SK-N-SH treated with all-trans-retinoic acid at 6 μM for 48 hours (cell line): ENCODE measurements around the gene LRRC4.

Experiments
- ATAC-seq: fragments of 200-7000 bp; cut with Tn5 transposase; 3 replicates; pipeline ENCODE4 v1.9.1; 2020; ENCODE audit warnings: mild to moderate bottlenecking, moderate library complexity
- ARNTL ChIP-seq: fragments of 450-650 bp; formaldehyde crosslinking; IDR thresholded peaks from 2 replicates; pipeline ENCODE4 v1.5.0; 2020; ENCODE audit warnings: low read depth, mild to moderate bottlenecking, moderate library complexity, borderline replicate concordance
- BACH2 ChIP-seq: fragments of 250-450 bp; sonication (Bioruptor Pico); IDR thresholded peaks from 2 replicates; pipeline ENCODE4 v1.9.0; 2021; ENCODE audit warnings: mild to moderate bottlenecking, borderline replicate concordance
- CREB5 ChIP-seq: fragments of 250-450 bp; sonication (Bioruptor Pico); IDR thresholded peaks from 2 replicates; pipeline ENCODE4 v1.5.1; 2020; ENCODE audit warnings: low read depth, mild to moderate bottlenecking, moderate library complexity
- CSDC2 ChIP-seq: fragments of 250-450 bp; sonication (Bioruptor Pico); IDR thresholded peaks from 2 replicates; pipeline ENCODE4 v1.5.0; 2020; ENCODE audit warnings: mild to moderate bottlenecking, moderate library complexity
- CSRNP3 ChIP-seq: fragments of 250-450 bp; sonication (Bioruptor Pico); IDR thresholded peaks from 2 replicates; pipeline ENCODE4 v1.5.1; 2021; ENCODE audit warnings: mild to moderate bottlenecking, moderate library complexity
- ESRRG ChIP-seq: fragments of 250-450 bp; sonication (Bioruptor Pico); IDR thresholded peaks from 2 replicates; pipeline ENCODE4 v1.6.1; 2021; ENCODE audit warnings: mild to moderate bottlenecking
- GLIS3 ChIP-seq: fragments of 250-450 bp; sonication (Bioruptor Pico); IDR thresholded peaks from 2 replicates; pipeline ENCODE4 v1.5.0; 2020; ENCODE audit warnings: mild to moderate bottlenecking, moderate library complexity
- ISL1 ChIP-seq: fragments of 250-450 bp; sonication (Bioruptor Pico); IDR thresholded peaks from 2 replicates; pipeline ENCODE4 v2.1.2; 2022; ENCODE audit warnings: mild to moderate bottlenecking, moderate library complexity
- OSR1 ChIP-seq: fragments of 250-450 bp; sonication (Bioruptor Pico); IDR thresholded peaks from 2 replicates; pipeline ENCODE4 v1.8.0; 2022; ENCODE audit warnings: moderate library complexity, mild to moderate bottlenecking, inconsistent platforms
- POU6F1 ChIP-seq: fragments of 250-450 bp; sonication (Bioruptor Pico); IDR thresholded peaks from 2 replicates; pipeline ENCODE4 v1.8.0; 2021; ENCODE audit warnings: low read depth, mild to moderate bottlenecking, moderate library complexity, borderline replicate concordance
- PPARA ChIP-seq: fragments of 250-450 bp; sonication (Bioruptor Pico); IDR thresholded peaks from 2 replicates; pipeline ENCODE4 v1.5.0; 2020; ENCODE audit warnings: mild to moderate bottlenecking, borderline replicate concordance
- SNAI2 ChIP-seq: fragments of 250-450 bp; sonication (Bioruptor Pico); IDR thresholded peaks from 2 replicates; pipeline ENCODE4 v1.5.0; 2020; ENCODE audit warnings: mild to moderate bottlenecking, moderate library complexity
- TCF4 ChIP-seq: fragments of 250-450 bp; sonication (Bioruptor Pico); IDR thresholded peaks from 2 replicates; pipeline ENCODE4 v1.8.0; 2021; ENCODE audit warnings: mild to moderate bottlenecking, moderate library complexity, borderline replicate concordance
- TOX ChIP-seq: fragments of 250-450 bp; sonication (Bioruptor Pico); IDR thresholded peaks from 2 replicates; pipeline ENCODE4 v1.8.0; 2021; ENCODE audit warnings: mild to moderate bottlenecking, moderate library complexity, borderline replicate concordance
- TSHZ2 ChIP-seq: fragments of 250-450 bp; sonication (Bioruptor Pico); IDR thresholded peaks from 2 replicates; pipeline ENCODE4 v1.5.0; 2020; ENCODE audit warnings: mild to moderate bottlenecking, moderate library complexity
- ZC3H10 ChIP-seq: fragments of 250-450 bp; sonication (Bioruptor Pico); IDR thresholded peaks from 2 replicates; pipeline ENCODE4 v1.5.1; 2021; ENCODE audit warnings: mild to moderate bottlenecking, moderate library complexity
- ZFP3 ChIP-seq: fragments of 250-450 bp; sonication (Bioruptor Pico); IDR thresholded peaks from 2 replicates; pipeline ENCODE4 v1.5.0; 2020; ENCODE audit warnings: mild to moderate bottlenecking, moderate library complexity
- ZFP30 ChIP-seq: fragments of 450-650 bp; formaldehyde crosslinking; IDR thresholded peaks from 2 replicates; pipeline ENCODE4 v1.5.0; 2022; ENCODE audit warnings: mild to moderate bottlenecking, moderate library complexity
- ZNF565 ChIP-seq: fragments of 450-650 bp; formaldehyde crosslinking; conservative IDR thresholded peaks from 2 replicates; pipeline ENCODE4 v1.5.0; 2020; ENCODE audit warnings: low read depth, mild to moderate bottlenecking, moderate library complexity
- ZNF70 ChIP-seq: fragments of 450-650 bp; formaldehyde crosslinking; IDR thresholded peaks from 2 replicates; pipeline ENCODE4 v1.5.0; 2020; ENCODE audit warnings: mild to moderate bottlenecking, moderate library complexity
- ZNF8 ChIP-seq: fragments of 450-650 bp; formaldehyde crosslinking; IDR thresholded peaks from 2 replicates; pipeline ENCODE4 v1.5.0; 2020; ENCODE audit warnings: mild to moderate bottlenecking, moderate library complexity

The LRRC4 gene

GRCh38 chr7:128005759-128006159 lies 25.5 kb downstream of the LRRC4 start:
- TF ChIP-seq POU6F1 (CRISPR knock-in tag) (no peak), ZFP3 (CRISPR knock-in tag) (no peak), TSHZ2 (no peak), ZC3H10 (CRISPR knock-in tag) (no peak)
- no peak for ATAC-seq

GRCh38 chr7:128005117-128005516 lies 26.1 kb downstream of the LRRC4 start:
- no peak for ATAC-seq
- TF ChIP-seq ZC3H10 (CRISPR knock-in tag) (no peak), ZNF565 (CRISPR knock-in tag) (no peak), ZNF8 (CRISPR knock-in tag) (no peak), BACH2 (CRISPR knock-in tag) (no peak), CSDC2 (no peak), ARNTL (CRISPR knock-in tag) (no peak)

GRCh38 chr7:128004623-128005022 lies 26.6 kb downstream of the LRRC4 start:
- no peak for ATAC-seq
- TF ChIP-seq TCF4 (CRISPR knock-in tag) (no peak), CREB5 (CRISPR knock-in tag) (no peak), TOX (CRISPR knock-in tag) (no peak), CSDC2 (no peak), ISL1 (CRISPR knock-in tag) (no peak), ZFP30 (CRISPR knock-in tag) (no peak), ARNTL (CRISPR knock-in tag) (no peak), ZNF8 (CRISPR knock-in tag) (no peak), SNAI2 (no peak), GLIS3 (CRISPR knock-in tag) (no peak), TSHZ2 (no peak), ESRRG (CRISPR knock-in tag) (no peak), CSRNP3 (no peak), POU6F1 (CRISPR knock-in tag) (no peak), OSR1 (CRISPR knock-in tag) (no peak), PPARA (no peak), ZNF565 (CRISPR knock-in tag) (no peak), ZNF70 (CRISPR knock-in tag) (no peak), ZC3H10 (CRISPR knock-in tag) (no peak)
